Superior temporal gyrus (tissue), 1 donor: Measurements from ENCODE around the gene PRDM8.
A peak's percentile ranks its signal among the peaks of the same experiment; 100 is the strongest.

Experiments used
- DNase-seq: peaks from one replicate; pipeline ENCODE4 v3.0.0-alpha.2; 2016; ENCODE audit errors: extremely low spot score

PRDM8 gene

DNA sequence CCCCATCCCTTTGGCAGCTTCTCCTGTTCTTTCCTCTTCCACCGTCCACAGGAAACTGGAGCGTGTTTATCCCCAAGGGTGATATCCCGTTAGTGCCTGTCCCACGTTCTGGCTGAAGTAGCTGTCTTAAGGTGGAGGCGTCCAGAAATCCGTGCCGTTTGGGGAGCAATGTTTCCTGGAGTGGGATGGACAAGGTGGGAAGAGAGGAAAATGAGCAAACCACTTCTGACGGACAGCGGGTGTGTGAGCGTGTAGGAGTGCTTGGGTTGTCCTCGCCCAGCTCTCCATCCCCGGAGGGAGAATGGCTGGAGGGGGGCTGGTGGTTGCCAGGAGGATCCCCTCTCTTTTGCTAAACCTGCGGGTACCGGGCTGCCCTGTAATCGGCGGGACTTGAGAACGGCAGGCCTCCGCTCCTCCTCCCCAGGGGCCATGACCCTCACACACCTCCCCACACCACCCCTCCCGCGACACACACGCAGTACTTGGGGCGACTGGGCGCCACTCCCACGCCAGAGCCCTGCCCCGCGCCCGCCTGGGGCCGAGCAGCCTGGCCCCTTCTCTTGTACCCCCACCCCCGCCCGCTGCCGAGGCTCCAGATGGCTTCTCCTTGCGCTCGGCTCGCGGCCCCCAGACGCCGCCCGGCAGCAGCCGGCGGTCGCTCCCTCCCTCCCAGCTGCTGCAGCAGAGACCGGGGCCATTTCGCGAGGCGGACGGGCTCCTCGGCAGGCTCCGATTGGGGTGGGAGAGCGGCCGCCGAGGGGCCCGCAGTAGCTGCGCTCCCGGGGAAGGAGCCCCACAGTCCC lies 13.9 kb upstream of the PRDM8 start:
- no peak for DNase-seq

DNA sequence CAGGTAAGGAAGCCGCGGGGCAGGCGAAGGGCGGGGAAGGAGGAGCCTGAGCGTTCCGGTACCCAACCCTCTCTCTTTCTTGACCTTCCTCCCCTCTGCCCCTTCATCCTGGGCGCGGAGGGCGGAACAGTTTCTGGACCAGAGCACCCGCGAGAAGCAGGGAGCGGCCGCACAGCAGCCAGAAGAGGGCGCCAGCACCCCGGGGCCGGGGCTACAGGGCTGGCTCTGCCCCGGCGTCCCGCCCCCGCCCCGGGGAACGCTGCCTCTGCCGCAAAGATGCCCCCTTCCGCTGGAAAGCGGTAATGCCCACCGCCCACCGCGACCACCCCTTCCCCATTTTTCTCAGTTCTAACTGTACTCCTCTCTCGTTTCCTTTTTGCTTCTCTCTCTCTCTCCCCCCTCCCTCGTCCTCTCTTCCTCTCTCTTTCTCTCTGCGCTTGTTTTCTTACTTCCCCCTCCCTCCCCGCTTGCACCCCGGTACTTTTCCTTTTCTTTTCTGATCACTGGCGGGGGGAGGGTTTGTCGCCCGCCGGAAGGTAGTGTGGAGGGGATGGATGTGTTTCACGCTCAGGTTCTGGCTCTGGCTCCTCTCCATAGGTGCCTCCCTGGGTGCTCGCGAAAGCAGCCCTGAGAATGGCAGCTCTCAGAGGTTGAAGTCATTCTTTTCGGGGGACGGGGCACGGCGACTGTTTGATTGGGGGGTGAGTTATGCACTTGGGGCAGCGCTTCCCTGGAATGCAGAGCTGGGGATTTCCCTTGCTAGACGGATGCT lies 13.1 kb upstream of the PRDM8 start:
- DNase-seq, result peak; percentile 64

DNA sequence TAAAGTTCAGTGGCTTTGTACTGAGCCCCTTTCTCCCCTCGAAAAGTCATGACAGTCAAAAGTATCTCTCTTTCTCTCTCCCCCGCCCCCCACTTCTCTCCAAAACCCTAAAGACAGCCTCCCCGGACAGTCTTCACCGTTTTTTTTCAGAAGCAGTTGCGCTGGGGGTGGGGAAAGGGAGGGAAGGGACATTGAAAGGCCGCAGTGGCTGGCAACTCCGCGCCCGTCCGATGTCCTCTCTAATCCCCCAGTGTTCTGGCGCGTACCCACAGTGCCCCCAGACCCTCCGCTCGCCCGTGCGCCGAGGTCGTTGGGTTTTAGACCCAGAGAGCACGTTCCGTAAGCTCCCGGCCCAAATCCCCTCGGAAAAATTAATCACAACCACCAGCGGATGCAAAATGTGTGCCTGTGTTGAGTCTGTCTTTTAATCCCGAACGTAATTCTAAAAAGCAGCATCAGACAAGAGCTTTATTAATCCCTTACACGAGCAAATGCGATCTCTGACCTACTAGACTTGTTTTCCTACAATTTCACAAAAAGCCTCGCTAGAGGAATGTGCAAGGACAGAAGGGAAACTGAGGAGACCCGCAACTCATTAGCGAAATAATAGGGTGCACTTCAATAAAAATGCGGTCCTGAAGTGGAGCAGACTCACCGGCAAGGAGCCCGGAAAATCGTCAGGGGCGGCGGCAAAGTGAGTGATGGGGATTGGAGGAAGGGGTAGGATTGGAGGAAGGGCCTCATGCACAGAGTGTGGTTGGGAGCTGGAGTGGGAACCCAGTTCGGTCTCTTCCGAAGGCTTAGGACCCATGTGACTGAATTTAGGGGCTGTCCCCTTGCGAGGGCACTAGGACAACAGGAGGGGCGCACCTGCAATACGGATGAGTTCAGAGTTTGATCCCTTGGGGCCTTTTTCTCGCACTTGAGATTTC lies 12.2 kb upstream of the PRDM8 start:
- DNase-seq, result no peak

DNA sequence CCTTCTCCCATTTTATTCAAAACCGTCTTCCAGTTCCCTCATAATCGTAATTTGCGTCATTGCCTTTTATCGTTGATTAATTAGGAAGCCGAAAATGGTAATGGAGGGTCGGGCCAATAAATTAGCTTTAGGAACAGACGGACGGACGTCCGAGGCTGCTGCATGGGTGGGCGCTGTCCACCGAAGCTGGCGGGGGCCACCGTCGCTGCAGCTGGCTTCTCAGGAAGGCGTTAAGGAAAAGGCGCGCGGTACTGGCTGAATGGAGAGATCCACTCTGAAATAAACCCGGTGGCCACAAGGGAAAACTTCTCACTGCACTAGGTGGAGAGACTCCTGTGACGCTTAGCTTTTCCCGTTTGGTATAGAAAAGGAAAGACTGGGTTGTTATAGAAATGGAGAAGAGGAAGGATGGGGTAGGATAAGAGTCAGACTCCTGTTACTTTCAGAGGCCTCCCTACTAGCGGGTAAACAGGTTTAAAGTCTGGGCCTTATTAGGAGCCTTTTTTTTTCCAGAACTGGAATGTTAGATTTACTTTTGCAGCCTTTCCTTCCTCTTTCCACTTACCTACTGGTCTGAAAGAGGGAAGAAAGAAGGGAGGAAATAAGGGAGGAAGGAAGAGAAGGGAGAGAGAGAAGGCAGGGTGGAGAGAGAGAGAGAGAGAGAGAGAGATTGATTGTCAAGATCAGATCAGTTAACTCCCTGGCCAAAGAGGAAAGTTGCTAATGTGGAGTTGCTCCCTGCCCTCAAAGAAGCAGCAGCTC lies 11.3 kb upstream of the PRDM8 start:
- DNase-seq, result no peak

DNA sequence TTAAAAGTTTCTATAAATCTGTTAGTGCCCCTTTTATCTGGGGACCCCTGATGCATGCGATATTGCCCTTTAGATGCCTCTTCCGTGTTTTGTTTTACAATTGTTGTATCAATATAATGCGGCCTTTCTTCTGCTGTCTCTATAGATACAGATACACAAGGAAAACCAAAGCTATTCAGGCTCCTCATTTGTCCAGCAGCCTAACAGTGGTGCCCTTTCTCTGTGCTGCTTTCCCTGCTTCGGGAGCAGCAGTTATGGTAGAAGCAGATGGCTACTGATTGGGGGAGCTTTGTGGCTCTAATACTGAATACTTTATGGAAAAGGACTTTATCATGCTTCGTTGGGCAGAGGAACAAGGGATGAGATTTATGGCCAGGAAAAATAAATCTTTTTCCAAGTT lies 10.6 kb upstream of the PRDM8 start:
- peak; percentile 76 for DNase-seq

DNA sequence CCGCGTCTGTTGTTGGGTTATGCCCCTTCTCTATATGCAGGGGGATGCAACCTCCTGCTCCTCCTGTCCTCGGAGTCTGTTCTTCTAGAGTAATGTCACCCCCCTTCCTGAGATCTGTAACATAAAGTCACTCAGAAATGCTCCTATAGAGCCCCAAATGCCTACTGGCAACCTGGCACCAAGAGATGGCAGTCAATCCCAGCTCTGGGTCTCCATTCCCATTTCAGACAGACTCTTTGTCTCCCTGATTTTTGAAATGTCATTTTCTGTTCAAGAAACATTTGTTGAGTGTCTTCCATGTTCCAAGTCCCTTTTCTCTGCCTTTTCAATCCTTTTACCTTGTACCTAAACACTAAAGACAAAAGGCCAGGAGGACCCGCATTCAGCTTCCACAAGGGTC lies 9.6 kb upstream of the PRDM8 start:
- no peak for DNase-seq

DNA sequence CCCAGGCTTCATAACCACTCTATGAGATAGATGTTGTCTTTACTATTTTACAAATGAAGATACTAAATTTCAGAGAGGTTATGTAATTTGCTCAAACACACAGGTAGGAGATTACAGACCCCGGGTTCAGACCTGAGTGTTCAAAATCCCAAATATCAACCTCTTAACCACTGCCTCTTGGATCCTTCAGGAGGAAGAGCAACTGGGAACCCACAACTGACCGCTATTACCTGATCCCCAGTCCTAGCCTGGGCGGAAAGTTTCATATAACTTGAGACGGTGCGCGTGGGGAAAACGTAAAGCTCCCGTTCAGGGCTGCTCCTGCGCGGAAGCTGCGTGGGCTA lies 8.9 kb upstream of the PRDM8 start:
- DNase-seq, result no peak

DNA sequence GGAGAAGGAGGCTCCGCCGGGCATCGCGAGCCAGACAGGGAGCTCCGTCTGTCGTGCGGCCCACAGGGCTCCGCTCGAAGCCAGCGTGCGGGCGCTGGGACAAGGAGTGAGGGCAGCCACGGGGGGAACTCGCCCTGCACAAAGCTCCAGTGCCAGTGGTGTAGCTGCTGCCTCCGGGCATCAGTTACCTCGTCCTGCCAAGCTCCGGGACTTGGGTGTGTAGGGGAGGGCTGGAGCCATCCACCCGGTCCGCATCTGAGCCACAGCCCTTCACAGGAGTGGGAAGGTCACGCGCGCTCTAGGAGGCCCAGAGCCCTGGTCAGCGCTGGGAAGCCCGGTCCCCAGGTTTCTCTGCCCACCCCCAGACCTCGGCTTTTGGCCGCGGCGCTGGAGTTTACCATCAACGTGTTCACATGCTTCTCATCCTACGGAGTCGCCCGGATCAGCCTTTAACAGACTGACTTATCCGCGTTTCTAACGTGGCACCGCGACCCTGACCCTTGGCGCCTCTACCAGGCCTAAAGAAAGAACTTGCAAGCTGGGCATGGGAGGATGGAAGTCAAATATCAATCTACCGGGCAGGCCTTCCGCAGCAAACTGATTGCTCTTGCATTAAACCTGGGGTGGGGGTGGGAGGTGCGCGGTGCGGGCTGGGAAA lies 8.4 kb upstream of the PRDM8 start:
- no peak for DNase-seq

DNA sequence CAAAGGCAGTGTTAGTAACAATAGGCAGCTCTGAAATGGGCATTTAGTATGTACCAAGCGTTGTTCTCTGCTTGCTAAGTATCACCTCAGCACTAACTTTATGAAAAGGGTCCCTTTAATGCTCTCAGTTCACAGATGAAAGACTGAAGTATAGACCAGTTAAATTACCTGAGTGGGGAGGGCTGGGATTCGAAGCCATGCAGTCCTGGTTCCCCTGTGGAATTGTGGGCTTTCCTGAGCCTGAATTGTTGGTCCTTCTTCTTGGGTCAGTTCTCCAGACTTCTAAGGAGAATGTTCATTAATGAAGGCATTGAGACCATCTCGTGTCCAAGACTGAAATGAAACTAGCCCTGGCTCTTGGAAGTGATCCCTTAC lies 7.7 kb upstream of the PRDM8 start:
- DNase-seq, result no peak

DNA sequence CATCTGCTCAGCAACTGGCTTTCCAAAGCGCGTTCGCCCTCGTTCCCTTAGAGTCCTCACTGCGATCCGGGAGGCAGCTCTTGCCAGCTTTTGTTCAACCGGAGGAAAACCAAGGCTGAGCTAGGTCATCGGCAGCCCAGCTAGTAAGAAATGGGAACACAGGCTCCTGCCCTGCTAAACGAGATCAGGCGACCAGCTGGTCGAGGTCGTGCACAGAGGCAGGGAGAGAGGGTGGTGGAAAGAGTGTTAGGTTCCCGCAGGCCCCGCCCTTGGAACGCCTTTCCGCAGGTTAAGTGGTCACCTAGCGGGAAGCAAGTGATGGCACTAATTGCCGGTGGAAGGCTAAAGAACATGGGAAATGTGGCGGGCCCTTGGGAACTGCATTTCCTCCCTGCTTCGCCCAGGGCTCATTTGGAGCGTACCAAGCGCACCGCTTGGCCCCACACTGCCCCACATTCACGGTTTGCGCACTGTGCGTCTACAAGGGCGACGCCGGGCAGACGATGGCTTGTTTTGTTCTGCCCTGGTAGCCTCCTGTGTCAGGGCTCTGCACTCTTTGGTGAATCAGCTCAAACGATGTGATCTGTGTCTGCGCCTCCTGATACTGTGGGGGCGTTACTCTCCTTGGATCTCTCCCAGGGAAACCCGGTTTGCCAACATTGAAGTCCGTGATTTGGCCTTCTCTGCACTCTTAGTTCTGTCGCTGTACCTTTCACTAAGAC lies 7.2 kb upstream of the PRDM8 start:
- no peak for DNase-seq

DNA sequence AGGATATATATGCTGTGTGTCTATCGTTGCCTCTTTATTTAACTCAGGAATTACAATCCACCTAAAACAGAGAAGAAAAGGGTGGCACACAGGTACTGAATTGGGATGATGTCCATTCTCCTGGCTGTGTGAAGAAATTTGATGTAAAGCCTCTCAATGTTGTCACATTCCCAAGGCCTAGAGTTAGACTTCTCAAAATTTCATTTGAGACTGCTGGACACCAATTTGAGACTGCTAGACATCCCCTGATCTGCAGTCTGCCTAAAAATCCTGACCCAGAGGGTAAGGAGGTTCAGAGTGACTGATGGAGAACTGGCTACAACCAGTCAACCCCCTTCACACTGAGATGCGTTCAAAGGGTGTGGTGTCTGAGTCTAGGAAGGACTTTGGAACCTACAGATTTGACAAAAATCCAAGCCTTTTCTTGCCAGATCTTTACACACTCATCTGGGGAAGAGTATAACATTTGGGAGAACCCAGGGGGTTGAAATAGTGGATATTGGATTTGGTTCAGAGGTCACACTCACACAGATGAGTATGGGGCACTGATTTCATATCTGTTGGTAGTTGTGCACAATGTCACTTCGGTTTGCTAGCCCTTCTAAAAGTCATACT lies 4.9 kb upstream of the PRDM8 start:
- DNase-seq, result peak; percentile 4

DNA sequence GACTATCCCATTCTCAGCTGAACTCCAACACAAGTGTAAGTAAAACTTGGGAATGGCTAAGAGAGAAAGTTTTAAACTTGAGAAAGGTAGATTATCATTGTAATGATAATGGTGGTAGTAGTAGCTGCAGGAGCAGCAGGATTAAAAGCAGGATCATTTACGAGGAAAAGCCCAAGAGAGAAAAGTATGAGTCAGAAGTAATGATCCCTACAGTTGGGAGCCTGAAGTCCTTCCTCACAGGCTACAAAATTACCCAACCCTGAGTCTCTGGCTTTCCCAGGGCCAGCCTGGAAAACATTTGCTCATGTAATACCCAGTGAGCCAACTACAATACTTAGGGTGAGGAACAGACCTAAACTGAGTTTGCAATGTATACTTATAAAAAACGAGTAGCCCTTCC lies 4.4 kb upstream of the PRDM8 start:
- peak; percentile 3 for DNase-seq

DNA sequence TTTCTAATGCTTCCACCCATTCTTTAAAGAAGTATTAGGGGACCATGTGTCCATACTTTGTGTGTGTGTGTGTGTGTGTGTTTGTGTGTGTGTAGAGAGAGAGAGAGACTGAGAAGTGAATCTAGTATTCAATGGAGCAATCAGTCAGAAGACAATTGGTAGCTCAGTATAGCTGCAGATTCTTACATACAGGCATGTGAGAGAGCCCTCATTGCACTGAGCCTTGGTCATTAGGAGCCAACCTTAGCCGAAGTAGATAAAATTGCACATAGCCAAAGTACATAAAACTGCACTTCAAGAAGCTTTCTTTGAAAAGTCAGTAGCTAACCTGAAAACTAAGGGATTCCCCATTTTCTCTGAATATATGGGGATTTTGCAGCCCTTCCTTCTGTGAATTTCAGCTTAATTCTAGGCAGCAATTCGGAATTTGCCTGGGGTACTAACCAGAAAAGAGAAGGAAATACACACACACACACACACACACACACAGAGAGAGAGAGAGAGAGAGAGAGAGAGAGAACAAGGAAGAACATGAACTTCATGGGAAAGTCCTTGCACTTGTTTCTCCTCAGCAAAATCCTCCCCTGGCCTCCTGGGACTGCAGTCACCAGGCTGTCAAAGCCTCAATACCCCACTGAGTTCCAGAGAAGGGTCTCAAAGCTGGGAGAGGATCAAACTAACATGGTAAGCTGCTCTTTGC lies 1.7 kb upstream of the PRDM8 start:
- DNase-seq, result no peak

DNA sequence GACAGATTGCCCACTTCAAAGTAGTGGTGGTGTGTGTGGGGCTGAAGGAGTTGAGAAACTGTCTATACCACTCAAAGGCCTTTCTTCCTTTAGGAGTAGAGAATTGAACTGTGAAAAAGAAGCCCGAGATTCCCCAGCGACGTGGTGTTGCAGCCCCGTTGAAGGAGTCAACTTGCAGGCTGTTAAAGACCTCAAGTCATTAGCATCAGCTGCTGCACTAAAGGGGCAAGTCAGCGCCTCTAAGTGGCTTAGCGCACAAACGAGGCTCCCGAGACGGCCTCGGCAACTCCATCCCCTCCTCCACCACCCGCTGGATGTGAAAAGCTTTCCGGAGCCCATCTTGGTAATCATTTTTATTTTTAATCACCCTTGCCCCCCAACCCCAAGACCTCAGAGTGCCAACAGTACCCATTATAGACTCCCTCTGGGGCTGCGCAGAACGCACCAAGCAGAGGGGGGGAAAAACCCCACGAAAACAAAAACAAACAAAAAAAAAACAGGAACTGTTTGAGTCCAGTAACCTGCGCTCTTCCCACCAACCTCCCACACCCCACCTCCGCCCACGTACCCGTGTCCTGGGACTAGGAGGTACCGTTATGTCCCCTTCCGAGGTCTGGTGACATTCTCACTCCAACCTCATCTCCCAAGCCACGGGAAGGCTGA lies 913 bp upstream of the PRDM8 start:
- peak; percentile 61 for DNase-seq

DNA sequence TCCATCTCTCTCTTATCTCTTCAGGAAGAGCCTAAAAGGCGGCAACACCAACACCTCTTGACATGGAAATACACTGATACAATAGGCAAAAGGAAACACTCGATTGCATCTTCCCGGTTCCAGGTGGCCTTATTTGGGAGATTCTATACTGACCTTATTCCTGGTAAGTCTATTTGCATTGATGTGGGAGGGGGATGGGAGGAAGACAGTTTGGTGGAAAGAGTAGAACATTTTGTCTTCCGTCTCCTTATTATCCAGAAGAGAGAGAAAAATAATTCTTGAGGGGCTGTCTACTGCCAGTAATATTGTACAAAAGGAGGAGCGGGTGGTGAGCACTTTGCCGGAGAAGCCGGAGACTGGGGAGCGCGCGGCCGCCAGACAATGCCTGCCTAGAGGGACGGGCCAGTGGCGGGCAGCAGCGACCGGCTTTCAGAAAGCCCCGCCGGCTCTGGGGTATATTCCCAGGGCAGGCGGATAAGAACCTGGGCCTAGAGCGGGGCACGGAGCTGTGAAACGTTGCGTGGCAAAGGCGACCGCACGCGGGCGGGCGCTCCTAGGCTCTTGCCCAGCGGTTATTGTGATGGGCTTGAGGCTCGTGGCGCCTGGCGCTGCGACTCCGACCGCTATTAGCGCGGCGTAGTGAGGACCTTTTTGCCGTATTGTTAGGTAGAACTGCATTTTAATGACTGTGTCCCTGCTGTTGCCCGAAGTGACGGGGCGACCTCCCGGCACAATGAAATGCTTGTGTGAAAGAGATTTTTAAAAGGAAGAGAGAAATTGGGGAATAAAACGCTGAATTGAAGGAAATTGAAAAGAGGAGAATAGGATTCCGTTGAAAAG lies 518 bp downstream of the PRDM8 start:
- no peak for DNase-seq

DNA sequence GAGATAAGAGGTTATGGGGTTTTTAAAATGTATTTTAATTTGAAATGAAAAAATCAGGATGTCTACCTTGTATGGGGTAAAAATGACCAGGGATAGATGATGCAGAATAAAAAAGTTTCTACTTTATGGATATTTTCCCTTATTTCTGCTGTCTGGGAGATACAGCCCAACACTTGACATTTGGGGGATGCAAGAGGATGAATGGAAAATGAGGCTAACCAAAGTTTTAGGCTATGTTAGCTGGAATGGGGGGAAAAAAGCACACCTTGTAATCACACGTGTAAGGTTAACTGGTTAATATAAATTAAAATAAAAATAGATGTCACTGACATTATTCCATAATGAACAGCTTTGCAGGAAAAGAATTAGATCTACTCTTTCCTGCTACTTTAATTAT lies 1.1 kb downstream of the PRDM8 start:
- DNase-seq, result no peak

DNA sequence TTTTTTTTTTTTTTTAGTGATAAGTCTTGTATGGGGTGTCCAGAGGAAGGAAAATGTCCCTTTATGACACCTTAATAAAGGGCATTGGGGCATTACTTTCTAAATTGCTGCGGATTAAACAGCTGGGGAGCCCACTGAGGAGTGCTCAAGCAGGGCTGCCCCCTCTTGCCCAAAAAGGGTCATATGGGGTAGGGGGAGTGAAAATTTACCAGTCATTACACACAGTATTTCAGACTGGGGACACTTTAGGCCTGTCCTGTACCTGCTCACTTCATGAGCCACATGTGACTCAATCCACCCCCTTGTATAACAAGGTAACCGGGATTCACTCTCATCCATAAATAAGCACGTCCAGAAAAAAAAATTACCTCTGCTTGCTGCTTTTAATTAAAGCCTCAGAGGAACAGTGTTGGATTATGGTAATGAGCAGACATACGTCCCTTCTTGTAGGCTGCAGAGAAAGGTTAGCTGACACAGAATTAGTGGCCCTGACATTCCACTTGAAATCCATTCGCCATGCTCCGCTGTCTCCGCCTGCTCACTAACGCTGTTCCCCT lies 1.8 kb downstream of the PRDM8 start:
- DNase-seq, result no peak

DNA sequence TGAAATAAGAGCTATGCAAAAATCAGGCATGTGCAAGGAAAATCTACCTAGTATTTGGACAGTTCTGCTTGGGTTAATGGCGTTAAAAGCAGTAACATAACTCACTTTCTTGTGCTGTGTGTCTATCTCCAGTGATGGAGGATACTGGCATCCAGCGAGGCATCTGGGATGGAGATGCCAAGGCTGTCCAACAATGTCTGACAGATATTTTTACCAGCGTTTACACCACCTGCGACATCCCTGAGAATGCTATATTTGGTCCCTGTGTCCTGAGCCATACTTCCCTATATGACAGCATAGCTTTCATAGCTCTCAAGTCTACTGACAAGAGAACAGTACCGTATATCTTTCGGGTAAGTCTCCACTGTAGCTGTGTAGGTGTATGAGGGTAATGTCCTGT lies 2.6 kb downstream of the PRDM8 start:
- no peak for DNase-seq
